ENCODE results near the gene MRPS31.

GRCh38 chr13:40728595-40728994 is 42.4 kb downstream of the MRPS31 start:
- no peak for TF ChIP-seq POLR2AphosphoS5 (IDR thresholded peaks at IDR 0.05; ENCODE audit: borderline replicate concordance, low read depth, low read length)
- no peak for TF ChIP-seq EZH2 (IDR thresholded peaks at IDR 0.05)

Measured in SK-N-MC (cell line).